Hepatocyte (in vitro differentiated cells): Measurements from ENCODE around the gene PHACTR1. TPM values are rescaled to one million over a fixed set of nuclear protein-coding genes. Genes with fewer than 3 reads are reported as not detected.

ENCODE experiments used
- DNase-seq: peaks from one replicate; pipeline ENCODE4 v3.0.0-alpha.2; 2016; ENCODE audit warnings: low spot score
- H2AFZ ChIP-seq: fragments of 200-600 bp; sonication (generic); 2 replicates; pipeline ENCODE4 v1.6.0; 2016; ENCODE audit warnings: antibody characterized with exemption, mild to moderate bottlenecking
- H3K27ac ChIP-seq: fragments of 200-600 bp; sonication (generic); 2 replicates; pipeline ENCODE4 v1.5.1; 2016; ENCODE audit warnings: mild to moderate bottlenecking
- H3K27me3 ChIP-seq: fragments of 200-600 bp; sonication (generic); 2 replicates; pipeline ENCODE4 v1.6.1; 2016
- H3K36me3 ChIP-seq: fragments of 200-600 bp; sonication (generic); replicated peaks from 2 replicates; pipeline ENCODE4 v1.5.1; 2016; ENCODE audit warnings: low read depth; ENCODE audit not compliant: insufficient read depth
- H3K4me1 ChIP-seq: fragments of 200-600 bp; sonication (generic); 2 replicates; pipeline ENCODE4 v1.5.1; 2016; ENCODE audit warnings: mild to moderate bottlenecking, moderate library complexity; ENCODE audit not compliant: insufficient read depth
- H3K4me2 ChIP-seq: fragments of 200-600 bp; sonication (generic); 2 replicates; pipeline ENCODE4 v1.6.0; 2016
- H3K4me3 ChIP-seq: fragments of 200-600 bp; sonication (generic); 2 replicates; pipeline ENCODE4 v1.5.1; 2016; ENCODE audit warnings: mild to moderate bottlenecking
- H3K79me2 ChIP-seq: fragments of 200-600 bp; sonication (generic); 2 replicates; pipeline ENCODE4 v1.6.0; 2017; ENCODE audit warnings: mild to moderate bottlenecking
- H3K9me2 ChIP-seq: fragments of 200-600 bp; sonication (generic); replicated peaks from 2 replicates; pipeline ENCODE4 v1.6.0; 2017; ENCODE audit warnings: mild to moderate bottlenecking; ENCODE audit not compliant: insufficient read depth
- H3K9me3 ChIP-seq: fragments of 200-600 bp; sonication (generic); 2 replicates; pipeline ENCODE4 v1.5.1; 2016; ENCODE audit warnings: low read depth, mild to moderate bottlenecking
- H4K20me1 ChIP-seq: fragments of 200-600 bp; sonication (generic); 2 replicates; pipeline ENCODE4 v1.6.0; 2016; ENCODE audit warnings: mild to moderate bottlenecking; ENCODE audit not compliant: insufficient read depth, poor library complexity, severe bottlenecking
- EZH2 ChIP-seq: fragments of 200-600 bp; sonication (generic); IDR thresholded peaks from 2 replicates; pipeline ENCODE4 v1.6.1; 2016; ENCODE audit warnings: antibody characterized with exemption, mild to moderate bottlenecking, borderline replicate concordance
- EZH2phosphoT487 ChIP-seq: fragments of 200-600 bp; sonication (generic); IDR thresholded peaks from one replicate; pipeline ENCODE4 v1.6.1; 2018; ENCODE audit warnings: antibody characterized with exemption, mild to moderate bottlenecking, low read depth, moderate library complexity; ENCODE audit not compliant: unreplicated experiment, severe bottlenecking
- WGBS: methylation state at CpG from one replicate; pipeline ENCODE4 v1.1.6; 2016; ENCODE audit warnings: low lambda C conversion rate; ENCODE audit errors: missing lambda C conversion rate; 5-methylcytosine and 5-hydroxymethylcytosine counted together
- polyA plus RNA-seq: library from polyadenylated mRNA; unstranded; fragments of >200 nt; fragmentation: Nextera tagmentation; extraction: Ambion mirVana; gene quantifications from 2 replicates; pipeline ENCODE4 v1.2.1, GENCODE V29; 2016
- total RNA-seq: library from RNA; depleted of rRNA; stranded (reverse); fragments of >200 nt; gene quantifications from 2 replicates; pipeline ENCODE4 v1.2.3, GENCODE V29; 2014
- TF ChIP-seq, protein P1 (sequence below): fragments of 200-600 bp; sonication (generic); IDR thresholded peaks from 2 replicates; pipeline ENCODE4 v1.5.1; 2016; ENCODE audit warnings: antibody characterized with exemption, mild to moderate bottlenecking; ENCODE audit not compliant: poor library complexity

The PHACTR1 gene
- total and polyA plus RNA-seq, 2 experiments from 2014 or later, result 3.0 to 4.3 TPM

DNA sequence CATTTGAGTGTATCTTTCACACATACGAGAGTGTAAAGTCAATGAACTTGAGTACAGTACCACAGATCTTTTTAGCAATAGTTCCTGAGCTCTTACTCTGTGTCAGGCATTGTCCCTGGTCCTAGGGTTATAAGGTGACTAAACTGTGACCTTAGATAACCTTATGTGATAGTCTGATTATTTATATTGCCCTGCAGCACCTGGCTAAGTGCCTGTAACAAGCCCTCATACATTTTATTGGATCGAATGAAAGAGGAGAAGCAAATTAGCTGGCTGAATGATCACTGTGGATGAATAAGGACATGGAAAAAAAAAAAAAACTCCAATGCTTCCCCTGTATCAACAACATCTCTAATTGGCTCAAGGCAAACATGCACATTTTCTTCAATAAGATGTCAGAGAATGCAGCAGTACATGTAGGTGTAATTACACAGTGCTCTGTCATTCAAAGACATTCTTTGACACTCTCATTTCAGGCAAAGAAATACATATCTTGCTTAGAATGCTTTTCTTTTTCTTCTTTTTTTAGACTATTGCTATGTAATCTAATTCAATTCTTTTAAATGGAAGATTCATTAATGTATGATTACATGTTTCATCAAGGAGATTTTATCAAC is 153.4 kb downstream of the PHACTR1 start:
- H3K4me2 ChIP-seq, result no peak overlapping the region
- no peaks in the 10 kb centered on the region for H3K9me3 ChIP-seq
- peaks cover 10% of the 10 kb centered on the region for H3K27me3 ChIP-seq
- no peaks in the 10 kb centered on the region for H3K9me2 ChIP-seq
- no peaks in the 10 kb centered on the region for H4K20me1 ChIP-seq
- no peaks in the 10 kb centered on the region for H3K79me2 ChIP-seq
- no peak overlapping the region for H3K4me3 ChIP-seq
- H3K36me3 ChIP-seq, result no peaks in the 10 kb centered on the region
- H3K4me1 ChIP-seq, result no peaks in the 10 kb centered on the region
- no peak overlapping the region for H3K27ac ChIP-seq
- 51% methylated on average over 2 of the region's 2 CpGs for WGBS
- DNase-seq, result no peak
- no peak overlapping the region for H2AFZ ChIP-seq
- TF ChIP-seq, protein P1, sequence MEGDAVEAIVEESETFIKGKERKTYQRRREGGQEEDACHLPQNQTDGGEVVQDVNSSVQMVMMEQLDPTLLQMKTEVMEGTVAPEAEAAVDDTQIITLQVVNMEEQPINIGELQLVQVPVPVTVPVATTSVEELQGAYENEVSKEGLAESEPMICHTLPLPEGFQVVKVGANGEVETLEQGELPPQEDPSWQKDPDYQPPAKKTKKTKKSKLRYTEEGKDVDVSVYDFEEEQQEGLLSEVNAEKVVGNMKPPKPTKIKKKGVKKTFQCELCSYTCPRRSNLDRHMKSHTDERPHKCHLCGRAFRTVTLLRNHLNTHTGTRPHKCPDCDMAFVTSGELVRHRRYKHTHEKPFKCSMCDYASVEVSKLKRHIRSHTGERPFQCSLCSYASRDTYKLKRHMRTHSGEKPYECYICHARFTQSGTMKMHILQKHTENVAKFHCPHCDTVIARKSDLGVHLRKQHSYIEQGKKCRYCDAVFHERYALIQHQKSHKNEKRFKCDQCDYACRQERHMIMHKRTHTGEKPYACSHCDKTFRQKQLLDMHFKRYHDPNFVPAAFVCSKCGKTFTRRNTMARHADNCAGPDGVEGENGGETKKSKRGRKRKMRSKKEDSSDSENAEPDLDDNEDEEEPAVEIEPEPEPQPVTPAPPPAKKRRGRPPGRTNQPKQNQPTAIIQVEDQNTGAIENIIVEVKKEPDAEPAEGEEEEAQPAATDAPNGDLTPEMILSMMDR, result no peak
- TF ChIP-seq EZH2 (no peak), EZH2phosphoT487 (no peak)

DNA sequence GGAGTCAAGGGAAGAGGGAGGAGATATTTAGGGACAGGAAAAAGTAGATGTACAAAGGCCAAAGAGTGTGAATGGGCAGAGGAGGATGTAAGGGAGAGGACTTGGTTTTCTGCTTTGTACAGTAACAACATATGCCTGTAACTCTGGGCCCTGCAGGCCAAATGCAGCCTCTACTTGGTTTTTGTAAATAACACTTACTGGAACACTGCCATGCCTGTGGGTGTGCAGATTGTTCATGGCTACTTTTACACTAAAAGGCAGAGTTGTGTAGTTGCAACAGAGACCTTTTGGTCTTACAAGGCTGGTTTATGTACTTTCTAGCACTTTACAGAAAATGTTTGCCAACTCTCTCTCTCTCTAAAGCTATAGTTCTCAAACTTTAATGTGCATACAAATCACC is 157.1 kb downstream of the PHACTR1 start:
- H3K9me2 ChIP-seq, result no peaks in the 10 kb centered on the region
- H3K4me2 ChIP-seq, result no peak overlapping the region
- H4K20me1 ChIP-seq, result no peaks in the 10 kb centered on the region
- TF ChIP-seq EZH2 (no peak), EZH2phosphoT487 (no peak)
- TF ChIP-seq, protein P1, result no peak
- H3K4me1 ChIP-seq, result no peaks in the 10 kb centered on the region
- no peak for DNase-seq
- no peak overlapping the region for H2AFZ ChIP-seq
- H3K9me3 ChIP-seq, result no peaks in the 10 kb centered on the region
- H3K27ac ChIP-seq, result no peak overlapping the region
- H3K4me3 ChIP-seq, result no peak overlapping the region
- no peaks in the 10 kb centered on the region for H3K79me2 ChIP-seq
- H3K36me3 ChIP-seq, result no peaks in the 10 kb centered on the region
- peaks cover 18% of the 10 kb centered on the region for H3K27me3 ChIP-seq

DNA sequence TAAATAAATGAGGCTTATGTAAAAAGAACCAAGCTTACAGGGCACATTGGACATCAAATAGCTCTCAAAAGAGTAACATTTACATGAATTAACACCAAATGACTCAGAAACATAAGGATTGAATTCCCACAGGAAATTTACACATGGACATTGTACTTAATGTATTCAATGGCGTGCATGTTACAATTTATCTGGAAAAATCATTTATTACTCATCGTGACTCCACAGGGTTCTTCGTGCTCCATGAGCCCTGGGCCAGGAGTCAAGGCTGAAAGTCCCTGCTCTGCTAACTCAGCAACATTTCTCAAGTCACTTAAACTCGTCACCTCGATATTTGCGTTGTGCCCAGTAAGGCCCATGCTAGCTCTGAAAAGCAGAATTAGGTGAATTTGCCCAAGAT is 158.5 kb downstream of the PHACTR1 start:
- WGBS, result 88% methylated on average over 6 of the region's 6 CpGs
- Histone ChIP-seq H3K4me1 (no peaks in the 10 kb centered on the region), H3K4me2 (no peak overlapping the region), H3K9me3 (no peaks in the 10 kb centered on the region), H3K79me2 (no peaks in the 10 kb centered on the region), H3K4me3 (no peak overlapping the region), H2AFZ (no peak overlapping the region), H3K9me2 (no peaks in the 10 kb centered on the region), H3K36me3 (no peaks in the 10 kb centered on the region), H3K27me3 (peaks cover 15% of the 10 kb centered on the region), H4K20me1 (no peaks in the 10 kb centered on the region), H3K27ac (no peak overlapping the region)
- TF ChIP-seq EZH2 (no peak), EZH2phosphoT487 (no peak)
- TF ChIP-seq, protein P1, result no peak
- no peak for DNase-seq

DNA sequence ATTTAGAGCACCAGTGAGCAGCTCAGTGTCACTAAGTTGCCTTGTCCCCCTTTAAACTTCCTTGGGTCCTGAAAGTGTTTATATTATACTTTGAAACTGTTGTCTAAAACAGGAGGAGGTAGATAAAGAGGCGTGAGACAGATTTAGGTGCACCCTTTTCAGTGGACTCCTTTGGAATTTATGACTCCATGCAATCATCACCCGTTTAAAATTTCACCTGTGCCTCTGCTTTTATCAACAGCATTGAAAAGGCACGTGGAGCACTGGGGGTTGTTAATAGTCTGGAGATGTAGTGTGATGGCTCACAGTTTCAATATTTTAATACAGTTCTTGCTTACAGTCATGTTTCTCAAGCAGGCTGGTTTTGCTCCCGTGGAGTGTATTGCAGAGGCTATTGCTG is 162.2 kb downstream of the PHACTR1 start:
- TF ChIP-seq EZH2phosphoT487 (no peak), EZH2 (no peak)
- TF ChIP-seq, protein P1, result no peak
- H3K27ac ChIP-seq, result no peak overlapping the region
- H3K9me3 ChIP-seq, result no peaks in the 10 kb centered on the region
- no peaks in the 10 kb centered on the region for H3K4me1 ChIP-seq
- no peaks in the 10 kb centered on the region for H3K36me3 ChIP-seq
- no peaks in the 10 kb centered on the region for H4K20me1 ChIP-seq
- no peaks in the 10 kb centered on the region for H3K79me2 ChIP-seq
- no peak overlapping the region for H3K4me2 ChIP-seq
- peaks cover 14% of the 10 kb centered on the region for H3K27me3 ChIP-seq
- H3K4me3 ChIP-seq, result no peak overlapping the region
- no peak for DNase-seq
- H2AFZ ChIP-seq, result no peak overlapping the region
- no peaks in the 10 kb centered on the region for H3K9me2 ChIP-seq
- 55% methylated on average over 4 of the region's 4 CpGs for WGBS
